Measurements from ENCODE around the gene SLC35E1.

GRCh38 chr19:16521715-16522289 is 50.4 kb downstream of the SLC35E1 start:
- TF ChIP-seq POLR2A (IDR thresholded peaks at IDR 0.05; ENCODE audit: low read length), result no peak
- TF ChIP-seq GATA1 (IDR thresholded peaks at IDR 0.05; ENCODE audit: low read depth, low read length), result no peak
